Natural killer cell treated with Interleukin-12 subunit alpha and Interleukin-12 subunit beta and Interleukin-15 and Interleukin-18, amount 100 ng/mL, for 72 hours (primary cell): ENCODE measurements around the gene TNFSF12. TPM values are rescaled to one million over a fixed set of nuclear protein-coding genes. Genes with fewer than 3 reads are reported as not detected.

Experiments used
- ATAC-seq, 2 donors: fragments of 150-1000 bp; cut with Tn5 transposase in 1 of 2; sonication (Bioruptor Pico), chemical (Tn5 transposase) in 1 of 2; 2 replicates each; pipeline ENCODE4 v1.10.0; 2021
- DNase-seq: peaks from one replicate; pipeline ENCODE4 v3.0.0; 2022; ENCODE audit warnings: low spot score
- H3K27ac Mint-ChIP-seq, 2 donors: 1 replicate in 1 of 2; 2 replicates in 1 of 2; pipeline ENCODE4 v1.8.0; 2022; ENCODE audit warnings: mixed read lengths in 2 of 2, mild to moderate bottlenecking in 1 of 2, moderate library complexity in 1 of 2
- H3K27me3 Mint-ChIP-seq, 2 donors: 1 replicate in 1 of 2; 2 replicates in 1 of 2; pipeline ENCODE4 v1.8.0; 2022; ENCODE audit warnings: mixed read lengths in 2 of 2
- H3K36me3 Mint-ChIP-seq: one replicate; pipeline ENCODE4 v1.8.0; 2022; ENCODE audit warnings: mixed read lengths
- H3K4me1 Mint-ChIP-seq, 2 donors: 1 replicate in 1 of 2; 2 replicates in 1 of 2; pipeline ENCODE4 v1.8.0; 2022; ENCODE audit warnings: low read depth in 2 of 2, mixed read lengths in 2 of 2, mild to moderate bottlenecking in 1 of 2
- H3K4me3 Mint-ChIP-seq: one replicate; pipeline ENCODE4 v1.8.0; 2022; ENCODE audit warnings: mixed read lengths
- H3K9me3 Mint-ChIP-seq: 2 replicates; pipeline ENCODE4 v1.8.0; 2022; ENCODE audit warnings: mixed read lengths
- total RNA-seq, 2 donors: library from RNA; stranded (reverse); gene quantifications; one replicate each; pipeline ENCODE4 v1.2.3, GENCODE V29; 2022

TNFSF12 gene
- total RNA-seq, 2 donors from 2014 or later: 54.9 to 69.3 TPM

- H3K9me3 Mint-ChIP-seq: no peaks in the 10 kb centered on the region
- ATAC-seq (no peak), DNase-seq (no peak)
- H3K36me3 Mint-ChIP-seq: peaks cover 10% of the 10 kb centered on the region
- no peak overlapping the region for H3K4me3 Mint-ChIP-seq
- H3K27ac Mint-ChIP-seq: peak overlapping the region in 1 of 2 donors; percentile 72
- H3K4me1 Mint-ChIP-seq: peaks cover 0 to 2% of the 10 kb centered on the region in 2 donors
- no peaks in the 10 kb centered on the region for H3K27me3 Mint-ChIP-seq
These were observed 32.8 kb upstream of the TNFSF12 start for GRCh38 chr17:7515911-7516610.

DNA sequence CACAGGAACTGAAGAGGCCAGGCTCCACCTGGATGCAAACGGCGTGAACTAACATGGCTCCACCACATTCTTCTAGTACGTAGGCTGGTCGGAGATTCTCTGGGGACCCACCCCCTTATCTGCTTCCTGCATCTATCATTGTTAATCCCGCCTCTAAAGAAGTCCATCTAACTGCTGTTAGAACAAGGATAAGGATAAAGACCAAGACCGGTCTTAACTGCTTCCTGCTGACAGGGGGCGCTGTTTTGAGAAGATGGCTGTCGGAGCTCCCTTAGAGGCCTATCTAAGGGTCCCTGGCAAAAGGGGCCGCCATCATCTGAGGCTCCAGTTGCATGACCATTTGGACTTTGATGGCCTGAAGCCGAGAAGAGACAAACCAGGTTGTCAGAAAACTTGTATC is 25.8 kb upstream of the TNFSF12 start:
- Mint-ChIP-seq H3K27me3 (no peaks in the 10 kb centered on the region), H3K36me3 (peaks cover 4% of the 10 kb centered on the region), H3K9me3 (no peaks in the 10 kb centered on the region), H3K4me1 (peaks cover 0 to 3% of the 10 kb centered on the region in 2 donors), H3K27ac (no peak overlapping the region), H3K4me3 (no peak overlapping the region)
- DNase-seq (no peak), ATAC-seq (peak; percentile 67)

DNA sequence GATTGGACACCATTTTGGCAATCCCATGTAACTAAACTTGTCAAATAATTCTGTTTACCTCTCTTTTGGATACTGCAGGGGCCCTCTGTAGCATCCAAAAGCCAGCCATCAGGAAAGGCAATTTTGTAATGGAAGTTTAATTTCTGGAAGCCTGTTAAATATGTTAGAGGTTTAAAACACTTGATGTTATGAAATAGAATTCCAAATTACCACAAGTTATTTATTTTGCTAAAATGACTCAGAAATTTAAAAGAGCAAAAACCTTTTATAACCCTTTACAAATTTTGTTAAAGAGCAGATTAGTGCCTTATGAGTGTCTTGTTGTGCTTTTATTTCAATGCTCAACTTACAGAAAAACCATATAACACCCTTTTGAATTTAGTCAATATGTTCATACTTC is 20.0 kb upstream of the TNFSF12 start:
- Mint-ChIP-seq H3K27ac (no peak overlapping the region), H3K27me3 (no peaks in the 10 kb centered on the region), H3K4me3 (no peak overlapping the region), H3K36me3 (peaks cover 17% of the 10 kb centered on the region), H3K9me3 (peaks cover 4% of the 10 kb centered on the region), H3K4me1 (no peaks in the 10 kb centered on the region)
- no peak for ATAC-seq
- no peak for DNase-seq

GRCh38 chr17:7530023-7530900 is 18.6 kb upstream of the TNFSF12 start:
- H3K27ac Mint-ChIP-seq: no peak overlapping the region
- no peaks in the 10 kb centered on the region for H3K4me1 Mint-ChIP-seq
- H3K36me3 Mint-ChIP-seq: peaks cover 17% of the 10 kb centered on the region
- DNase-seq (no peak), ATAC-seq (no peak)
- no peak overlapping the region for H3K4me3 Mint-ChIP-seq
- H3K27me3 Mint-ChIP-seq: no peaks in the 10 kb centered on the region
- peaks cover 4% of the 10 kb centered on the region for H3K9me3 Mint-ChIP-seq

DNA sequence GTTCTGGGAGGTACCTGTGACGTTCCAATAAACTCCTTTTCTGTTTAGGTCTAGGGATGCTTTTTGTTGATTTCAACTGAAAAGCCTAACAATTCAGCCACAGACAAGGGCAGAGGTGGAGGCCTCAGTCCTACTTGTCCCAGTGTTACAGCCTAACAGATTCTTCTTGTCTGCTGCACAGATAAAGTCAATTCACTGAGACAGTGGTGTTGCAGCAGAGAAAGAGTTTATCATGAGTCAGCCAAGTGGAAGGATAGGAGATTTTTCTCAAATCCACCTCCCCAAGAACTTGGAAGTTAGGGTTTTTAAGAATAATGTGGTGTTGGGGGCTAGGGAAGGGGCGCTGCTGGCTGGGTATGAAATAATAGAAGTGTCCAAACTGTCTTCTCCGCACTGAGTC is 10.8 kb upstream of the TNFSF12 start:
- Mint-ChIP-seq H3K27ac (no peak overlapping the region), H3K9me3 (no peaks in the 10 kb centered on the region), H3K27me3 (peaks cover 0 to 2% of the 10 kb centered on the region in 2 donors), H3K36me3 (no peaks in the 10 kb centered on the region), H3K4me1 (no peaks in the 10 kb centered on the region), H3K4me3 (no peak overlapping the region)
- ATAC-seq (no peak), DNase-seq (no peak)

GRCh38 chr17:7538891-7539545 is 9.8 kb upstream of the TNFSF12 start:
- no peak overlapping the region for H3K4me3 Mint-ChIP-seq

DNA sequence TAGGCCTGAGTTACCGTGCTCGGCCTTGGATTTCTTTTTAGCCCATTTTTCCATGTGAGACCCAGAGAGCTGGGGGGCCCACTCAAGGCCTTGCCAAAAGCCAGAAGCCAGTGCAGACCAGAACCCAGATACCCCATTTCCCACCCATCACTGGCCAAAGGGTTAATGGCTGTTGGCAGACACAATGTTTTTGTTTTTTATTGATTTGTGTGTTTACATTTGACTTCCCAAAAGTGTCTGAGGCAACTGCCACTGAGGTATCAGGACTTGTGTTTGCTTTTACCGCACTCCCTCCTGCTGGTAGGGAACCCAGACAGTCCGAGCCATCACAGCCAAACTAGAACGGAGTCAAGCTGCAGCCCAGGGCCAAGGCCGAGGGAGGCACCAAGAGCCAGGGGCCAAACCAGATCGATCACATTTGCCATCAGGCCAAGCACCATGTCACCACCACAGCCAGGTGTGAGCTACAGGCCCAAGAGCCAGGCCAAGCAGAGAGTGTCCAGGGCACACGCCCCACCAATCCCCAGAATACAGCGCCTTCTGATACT is 7.7 kb upstream of the TNFSF12 start:
- ATAC-seq (no peak), DNase-seq (no peak)
- no peaks in the 10 kb centered on the region for H3K4me1 Mint-ChIP-seq
- no peaks in the 10 kb centered on the region for H3K9me3 Mint-ChIP-seq
- no peaks in the 10 kb centered on the region for H3K36me3 Mint-ChIP-seq
- H3K27me3 Mint-ChIP-seq: peaks cover 0 to 2% of the 10 kb centered on the region in 2 donors
- H3K27ac Mint-ChIP-seq: no peak overlapping the region
- no peak overlapping the region for H3K4me3 Mint-ChIP-seq

More at GRCh38 chr17:7538891-7539545, 9.8 kb upstream of the TNFSF12 start:
- peaks cover 0 to 2% of the 10 kb centered on the region in 2 donors for H3K27me3 Mint-ChIP-seq
- DNase-seq (no peak), ATAC-seq (no peak)
- H3K4me1 Mint-ChIP-seq: no peaks in the 10 kb centered on the region
- no peak overlapping the region for H3K27ac Mint-ChIP-seq
- H3K36me3 Mint-ChIP-seq: no peaks in the 10 kb centered on the region
- H3K9me3 Mint-ChIP-seq: no peaks in the 10 kb centered on the region

GRCh38 chr17:7544911-7545310 is 3.9 kb upstream of the TNFSF12 start:
- H3K27ac Mint-ChIP-seq: no peak overlapping the region
- peaks cover 19% of the 10 kb centered on the region in 2 donors for H3K4me1 Mint-ChIP-seq
- H3K36me3 Mint-ChIP-seq: no peaks in the 10 kb centered on the region
- no peak for ATAC-seq
- no peak for DNase-seq
- no peak overlapping the region for H3K4me3 Mint-ChIP-seq
- H3K9me3 Mint-ChIP-seq: no peaks in the 10 kb centered on the region
- H3K27me3 Mint-ChIP-seq: no peaks in the 10 kb centered on the region

DNA sequence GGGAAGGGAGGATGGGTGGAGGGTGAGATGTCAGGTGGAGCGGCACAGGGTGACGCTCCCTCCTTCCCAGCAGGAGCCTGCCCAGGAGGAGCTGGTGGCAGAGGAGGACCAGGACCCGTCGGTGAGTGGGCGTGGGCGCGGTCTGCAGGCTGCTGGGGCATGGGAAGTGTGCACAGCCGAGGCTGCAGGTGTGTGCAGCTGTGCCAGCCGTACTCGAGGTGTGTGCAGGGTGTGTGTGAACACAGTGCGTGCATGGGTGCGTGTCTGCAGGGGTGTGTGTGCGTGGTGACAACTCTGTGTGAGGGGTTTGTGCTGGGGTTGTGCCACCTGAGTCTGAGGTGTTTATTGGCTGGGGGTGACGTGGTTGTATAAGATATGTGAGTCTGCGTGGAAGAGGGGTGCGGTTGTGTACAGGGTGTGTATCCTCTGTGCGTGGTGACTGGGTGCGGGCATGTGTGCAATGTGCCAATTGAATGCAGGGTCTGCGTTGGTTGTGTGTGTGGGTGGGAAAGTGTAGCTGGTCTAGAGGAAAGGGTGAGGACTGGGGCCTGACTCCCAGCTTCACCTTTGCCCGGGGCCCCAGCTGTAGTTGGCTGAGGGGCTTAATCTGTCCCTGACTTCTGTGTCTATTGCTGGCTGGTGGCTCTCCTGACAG is 670 bp downstream of the TNFSF12 start:
- Mint-ChIP-seq H3K4me3 (peak overlapping the region; percentile 91), H3K36me3 (peaks cover 6% of the 10 kb centered on the region), H3K9me3 (no peaks in the 10 kb centered on the region), H3K27ac (peak overlapping the region; percentile 90 to 91), H3K27me3 (no peaks in the 10 kb centered on the region), H3K4me1 (peaks cover 54 to 57% of the 10 kb centered on the region in 2 donors)
- ATAC-seq (peak; percentile 58), DNase-seq (no peak)

DNA sequence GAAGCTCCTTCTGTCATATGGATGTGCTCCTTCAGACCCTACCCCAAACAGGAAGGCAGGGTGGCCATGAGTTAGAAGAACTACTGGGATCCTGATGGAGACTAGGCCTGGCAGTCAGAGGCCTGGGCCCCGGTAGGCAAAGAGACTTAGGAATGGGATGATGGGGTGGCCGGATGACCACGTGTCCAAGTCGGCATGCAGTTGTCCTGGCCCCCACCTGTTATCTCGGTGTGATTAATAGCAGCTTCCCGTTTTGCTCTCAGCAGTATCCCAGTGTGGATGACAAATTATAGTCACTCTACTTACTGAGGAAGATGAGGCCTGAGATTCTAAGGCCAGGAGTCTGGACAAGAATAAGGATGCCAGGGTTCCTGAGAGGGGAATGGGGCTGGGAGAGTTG is 1.5 kb downstream of the TNFSF12 start:
- H3K36me3 Mint-ChIP-seq: peaks cover 6% of the 10 kb centered on the region
- peaks cover 58 to 62% of the 10 kb centered on the region in 2 donors for H3K4me1 Mint-ChIP-seq
- peak overlapping the region; percentile 91 for H3K4me3 Mint-ChIP-seq
- H3K27me3 Mint-ChIP-seq: no peaks in the 10 kb centered on the region
- DNase-seq (no peak), ATAC-seq (no peak)
- peak overlapping the region; percentile 90 to 91 for H3K27ac Mint-ChIP-seq
- H3K9me3 Mint-ChIP-seq: no peaks in the 10 kb centered on the region

GRCh38 chr17:7551396-7551795 is 2.5 kb downstream of the TNFSF12 start:
- peaks cover 62 to 67% of the 10 kb centered on the region in 2 donors for H3K4me1 Mint-ChIP-seq
- H3K9me3 Mint-ChIP-seq: no peaks in the 10 kb centered on the region
- DNase-seq: no peak
- peak overlapping the region; percentile 83 for H3K4me3 Mint-ChIP-seq
- ATAC-seq: no peak
- H3K27me3 Mint-ChIP-seq: no peaks in the 10 kb centered on the region
- peaks cover 6% of the 10 kb centered on the region for H3K36me3 Mint-ChIP-seq
- H3K27ac Mint-ChIP-seq: peak overlapping the region; percentile 90 to 91

DNA sequence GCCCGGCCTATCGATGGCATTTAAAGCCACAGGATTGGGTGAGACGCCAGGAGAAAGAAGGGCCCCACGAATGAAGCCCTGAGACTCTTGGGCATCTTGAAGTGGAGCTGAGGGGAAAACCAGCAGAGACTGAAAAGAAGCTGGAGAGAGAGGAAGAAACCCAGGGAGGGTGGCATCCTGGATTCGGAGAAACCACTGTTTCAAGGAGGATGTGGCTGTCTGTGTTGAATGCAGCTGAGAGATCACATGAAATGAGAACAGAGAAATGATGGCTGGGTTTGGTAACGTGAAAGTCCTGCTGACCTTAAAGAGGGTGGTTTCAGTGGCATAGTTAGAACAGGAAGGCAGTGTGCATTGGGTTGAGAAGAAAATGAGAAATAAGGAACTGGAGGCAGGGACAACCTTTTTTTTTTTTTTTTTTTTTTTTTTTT is 3.8 kb downstream of the TNFSF12 start:
- H3K27ac Mint-ChIP-seq: peak overlapping the region; percentile 90 to 91

DNA sequence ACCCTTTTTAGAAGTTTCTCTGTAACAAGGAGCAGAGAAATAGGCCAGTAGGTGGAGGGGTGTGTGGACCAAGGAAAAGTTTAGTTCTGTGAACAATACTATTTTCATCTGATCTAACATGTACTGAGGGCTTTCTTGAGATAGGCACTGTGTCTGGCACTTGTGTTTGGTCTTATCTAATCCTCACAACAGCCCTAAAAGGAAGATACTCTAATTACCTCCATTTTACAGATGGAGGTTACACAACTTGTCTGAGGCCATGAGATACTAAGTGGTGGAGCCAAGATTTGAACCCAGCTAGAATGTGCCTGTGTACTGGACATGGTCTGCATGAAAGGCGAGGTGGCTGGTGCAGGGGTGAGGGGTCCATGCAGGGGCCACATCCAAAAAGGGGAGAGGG is 4.5 kb downstream of the TNFSF12 start:
- ATAC-seq: no peak

More for the DNA sequence above, 3.8 kb downstream of the TNFSF12 start:
- peak; percentile 81 for ATAC-seq
- peak overlapping the region; percentile 83 for H3K4me3 Mint-ChIP-seq
- H3K27me3 Mint-ChIP-seq: no peaks in the 10 kb centered on the region
- peaks cover 59 to 64% of the 10 kb centered on the region in 2 donors for H3K4me1 Mint-ChIP-seq
- H3K36me3 Mint-ChIP-seq: peaks cover 6% of the 10 kb centered on the region
- DNase-seq: peak; percentile 67
- H3K9me3 Mint-ChIP-seq: no peaks in the 10 kb centered on the region

More for the DNA sequence above, 4.5 kb downstream of the TNFSF12 start:
- no peaks in the 10 kb centered on the region for H3K9me3 Mint-ChIP-seq
- H3K4me3 Mint-ChIP-seq: peak overlapping the region; percentile 83
- H3K4me1 Mint-ChIP-seq: peaks cover 57 to 58% of the 10 kb centered on the region in 2 donors
- H3K27me3 Mint-ChIP-seq: no peaks in the 10 kb centered on the region
- no peak for DNase-seq
- H3K27ac Mint-ChIP-seq: peak overlapping the region; percentile 90 to 91
- H3K36me3 Mint-ChIP-seq: peaks cover 6% of the 10 kb centered on the region
